ENCODE data around the gene SPINK13. TPM values are rescaled to one million over a fixed set of nuclear protein-coding genes. Genes with fewer than 3 reads are reported as not detected.
"Not testable (repeated sequence)": the region's sequence is repeated elsewhere in the genome, so short reads cannot be mapped to it uniquely, and the experiment has no call there.

SPINK13 gene
- total RNA-seq, 2 experiments from 2014 or later: not detected

DNA sequence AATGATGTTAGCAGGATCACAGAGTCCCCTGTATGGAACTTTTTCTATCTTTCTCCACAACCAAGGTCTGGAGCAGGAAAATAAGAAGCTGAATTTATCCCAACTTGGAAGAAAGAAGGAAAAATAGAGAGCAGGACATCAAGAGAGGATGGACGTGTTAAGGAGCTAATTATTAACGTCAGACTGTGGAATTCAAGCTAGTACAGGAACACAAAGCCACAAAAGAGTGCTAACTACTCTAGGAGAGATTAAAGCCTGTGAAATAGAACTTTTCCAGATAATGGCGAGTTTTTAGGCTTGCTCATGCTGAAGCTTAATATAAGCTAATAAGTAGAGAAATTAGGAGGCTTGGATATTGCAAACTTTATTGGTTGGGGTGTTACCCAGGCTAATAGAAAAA is 632 bp upstream of the SPINK13 start:
- H3K4me3 ChIP-seq (ENCODE audit: low read length): no peak overlapping the region
- H3K27me3 ChIP-seq (ENCODE audit: control insufficient read depth in 1 of 2, insufficient read depth in 2 of 2, low read length in 2 of 2): no peaks in the 10 kb centered on the region
- no peaks in the 10 kb centered on the region for H3K36me3 ChIP-seq (ENCODE audit: insufficient read depth, low read length)
- Mint-ChIP-seq H3K4me1 (ENCODE audit: low read depth) (no peaks in the 10 kb centered on the region), H3K36me3 (ENCODE audit: low read depth) (no peaks in the 10 kb centered on the region), H3K27ac (no peak overlapping the region), H3K4me3 (no peak overlapping the region), H3K27me3 (no peaks in the 10 kb centered on the region), H3K9me3 (peaks cover 3% of the 10 kb centered on the region)
- H3K4me1 ChIP-seq (ENCODE audit: insufficient read depth, low read length): no peaks in the 10 kb centered on the region
- DNase-seq (no peak), ATAC-seq (ENCODE audit: poor library complexity) (no peak)
- TF ChIP-seq, protein P1, sequence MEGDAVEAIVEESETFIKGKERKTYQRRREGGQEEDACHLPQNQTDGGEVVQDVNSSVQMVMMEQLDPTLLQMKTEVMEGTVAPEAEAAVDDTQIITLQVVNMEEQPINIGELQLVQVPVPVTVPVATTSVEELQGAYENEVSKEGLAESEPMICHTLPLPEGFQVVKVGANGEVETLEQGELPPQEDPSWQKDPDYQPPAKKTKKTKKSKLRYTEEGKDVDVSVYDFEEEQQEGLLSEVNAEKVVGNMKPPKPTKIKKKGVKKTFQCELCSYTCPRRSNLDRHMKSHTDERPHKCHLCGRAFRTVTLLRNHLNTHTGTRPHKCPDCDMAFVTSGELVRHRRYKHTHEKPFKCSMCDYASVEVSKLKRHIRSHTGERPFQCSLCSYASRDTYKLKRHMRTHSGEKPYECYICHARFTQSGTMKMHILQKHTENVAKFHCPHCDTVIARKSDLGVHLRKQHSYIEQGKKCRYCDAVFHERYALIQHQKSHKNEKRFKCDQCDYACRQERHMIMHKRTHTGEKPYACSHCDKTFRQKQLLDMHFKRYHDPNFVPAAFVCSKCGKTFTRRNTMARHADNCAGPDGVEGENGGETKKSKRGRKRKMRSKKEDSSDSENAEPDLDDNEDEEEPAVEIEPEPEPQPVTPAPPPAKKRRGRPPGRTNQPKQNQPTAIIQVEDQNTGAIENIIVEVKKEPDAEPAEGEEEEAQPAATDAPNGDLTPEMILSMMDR (IDR thresholded peaks at IDR 0.05): no peak
- intact Hi-C loops (cut with DNase I, micrococcal nuclease): no loop called here
- peaks cover 0 to 3% of the 10 kb centered on the region in 2 experiments for H3K9me3 ChIP-seq (ENCODE audit: control insufficient read depth in 1 of 2, insufficient read depth in 1 of 2, low read length in 2 of 2)
- POLR2A ChIA-PET: no interaction called here
- H3K27ac ChIP-seq (ENCODE audit: low read depth in 1 of 2, low read length in 2 of 2): no peak overlapping the region
- CTCF ChIA-PET: no interaction called here

DNA sequence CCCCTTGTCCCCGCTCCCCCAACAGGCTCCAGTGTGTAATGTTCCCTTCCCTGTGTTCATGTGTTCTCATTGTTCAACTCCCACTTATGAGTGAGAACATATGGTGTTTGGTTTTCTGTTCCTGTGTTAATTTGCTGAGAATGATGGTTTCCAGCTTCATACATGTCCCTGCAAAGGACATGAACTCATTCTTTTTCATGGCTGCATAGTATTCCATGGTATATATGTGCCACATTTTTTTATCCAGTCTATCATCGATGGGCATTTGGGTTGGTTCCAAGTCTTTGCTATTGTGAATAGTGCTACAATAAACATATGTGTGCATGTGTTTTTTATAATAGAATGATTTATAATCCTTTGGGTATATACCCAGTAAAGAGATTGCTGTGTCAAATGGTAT is 6.5 kb downstream of the SPINK13 start:
- H3K36me3 Mint-ChIP-seq (ENCODE audit: low read depth); ATAC-seq (ENCODE audit: poor library complexity); intact Hi-C loops (cut with DNase I, micrococcal nuclease); DNase-seq; H3K27me3 Mint-ChIP-seq; POLR2A ChIA-PET; H3K9me3 ChIP-seq (ENCODE audit: control insufficient read depth in 1 of 2, insufficient read depth in 1 of 2, low read length in 2 of 2); H3K4me1 ChIP-seq (ENCODE audit: insufficient read depth, low read length); H3K27ac Mint-ChIP-seq; H3K4me3 Mint-ChIP-seq; H3K27ac ChIP-seq (ENCODE audit: low read depth in 1 of 2, low read length in 2 of 2); H3K27me3 ChIP-seq (ENCODE audit: control insufficient read depth in 1 of 2, insufficient read depth in 2 of 2, low read length in 2 of 2); CTCF ChIA-PET; H3K4me1 Mint-ChIP-seq (ENCODE audit: low read depth); H3K36me3 ChIP-seq (ENCODE audit: insufficient read depth, low read length); H3K4me3 ChIP-seq (ENCODE audit: low read length): not testable (repeated sequence)
- H3K9me3 Mint-ChIP-seq: peaks cover 11% of the 10 kb centered on the region

DNA sequence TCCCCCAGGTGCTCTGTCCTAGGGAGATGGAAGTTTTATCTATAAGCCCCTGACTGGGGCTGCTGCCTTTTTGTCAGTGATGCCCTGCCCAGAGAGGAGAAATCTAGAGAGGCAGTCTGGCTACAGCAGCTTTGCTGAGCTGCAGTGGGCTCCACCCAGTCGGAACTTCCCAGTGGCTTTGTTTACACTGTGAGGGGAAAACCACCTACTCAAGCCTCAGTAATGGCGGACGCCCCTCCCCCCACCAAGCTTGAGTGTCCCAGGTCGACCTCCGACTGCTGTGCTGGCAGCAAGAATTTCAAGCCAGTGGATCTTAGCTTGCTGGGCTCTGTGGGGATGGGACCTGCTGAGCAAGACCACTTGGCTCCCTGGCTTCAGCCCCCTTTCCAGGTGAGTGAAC is 12.3 kb downstream of the SPINK13 start:
- H3K9me3 ChIP-seq (ENCODE audit: control insufficient read depth in 1 of 2, insufficient read depth in 1 of 2, low read length in 2 of 2); H3K4me1 Mint-ChIP-seq (ENCODE audit: low read depth); H3K4me1 ChIP-seq (ENCODE audit: insufficient read depth, low read length); ATAC-seq (ENCODE audit: poor library complexity); H3K4me3 ChIP-seq (ENCODE audit: low read length); CTCF ChIA-PET; H3K4me3 Mint-ChIP-seq; H3K36me3 ChIP-seq (ENCODE audit: insufficient read depth, low read length); H3K27ac Mint-ChIP-seq; H3K36me3 Mint-ChIP-seq (ENCODE audit: low read depth); H3K27me3 ChIP-seq (ENCODE audit: control insufficient read depth in 1 of 2, insufficient read depth in 2 of 2, low read length in 2 of 2); H3K27ac ChIP-seq (ENCODE audit: low read depth in 1 of 2, low read length in 2 of 2); intact Hi-C loops (cut with DNase I, micrococcal nuclease); POLR2A ChIA-PET: not testable (repeated sequence)
- Mint-ChIP-seq H3K9me3 (peaks cover 11% of the 10 kb centered on the region), H3K27me3 (peaks cover 19% of the 10 kb centered on the region)
- DNase-seq: peak in 1 of 14 experiments; percentile 7

DNA sequence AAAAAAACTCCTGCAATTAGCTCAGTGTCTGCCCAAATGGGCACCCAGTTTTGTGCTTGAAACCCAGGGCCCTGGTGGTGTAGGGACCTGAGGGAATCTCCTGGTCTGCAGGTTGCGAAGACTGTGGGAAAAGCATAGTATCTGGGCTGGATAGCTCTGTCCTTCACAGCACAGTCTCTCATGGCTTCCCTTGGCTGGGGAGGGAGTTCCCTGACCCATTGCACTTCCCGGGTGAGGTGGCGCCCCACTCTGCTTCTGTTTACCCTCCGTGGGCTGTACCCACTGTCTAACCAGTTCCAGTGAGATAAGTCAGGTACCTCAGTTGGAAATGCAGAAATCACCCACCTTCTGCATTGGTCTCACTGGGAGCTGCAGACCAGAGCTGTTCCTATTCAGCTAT is 12.7 kb downstream of the SPINK13 start:
- CTCF ChIA-PET; H3K27ac Mint-ChIP-seq; POLR2A ChIA-PET; H3K27me3 ChIP-seq (ENCODE audit: control insufficient read depth in 1 of 2, insufficient read depth in 2 of 2, low read length in 2 of 2); H3K4me3 ChIP-seq (ENCODE audit: low read length); intact Hi-C loops (cut with DNase I, micrococcal nuclease); H3K4me3 Mint-ChIP-seq; H3K4me1 ChIP-seq (ENCODE audit: insufficient read depth, low read length); H3K27ac ChIP-seq (ENCODE audit: low read depth in 1 of 2, low read length in 2 of 2); DNase-seq; H3K9me3 ChIP-seq (ENCODE audit: control insufficient read depth in 1 of 2, insufficient read depth in 1 of 2, low read length in 2 of 2); H3K4me1 Mint-ChIP-seq (ENCODE audit: low read depth); H3K36me3 ChIP-seq (ENCODE audit: insufficient read depth, low read length); H3K36me3 Mint-ChIP-seq (ENCODE audit: low read depth); ATAC-seq (ENCODE audit: poor library complexity): not testable (repeated sequence)
- Mint-ChIP-seq H3K27me3 (peaks cover 19% of the 10 kb centered on the region), H3K9me3 (peaks cover 11% of the 10 kb centered on the region)
